ENCODE data around the gene DSG3.

Gene DSG3

GRCh38 chr18:31489311-31489710, 41.8 kb downstream of the DSG3 start:
- H3K9me2 ChIP-seq (replicated peaks; ENCODE audit: low read depth, low read length), result no peaks in the 10 kb centered on the region
- no peak overlapping the region for H3K4me2 ChIP-seq (ENCODE audit: low read depth, low read length, poor library complexity, severe bottlenecking)
- no peak overlapping the region for H3K4me3 ChIP-seq (ENCODE audit: low read length, poor library complexity, severe bottlenecking)
- no peaks in the 10 kb centered on the region for H3K9me3 ChIP-seq (ENCODE audit: insufficient read depth, low read depth, low read length)
- no peaks in the 10 kb centered on the region for H3K79me2 ChIP-seq (ENCODE audit: insufficient read depth, low read length)
- no peaks in the 10 kb centered on the region for H3F3A ChIP-seq (ENCODE audit: low read depth)
- no peaks in the 10 kb centered on the region for H4K20me1 ChIP-seq (ENCODE audit: insufficient read depth, low read length, poor library complexity, severe bottlenecking)
- TF ChIP-seq CTCF (conservative IDR thresholded peaks at IDR 0.05; ENCODE audit: low read length), result no peak
- no peak for TF ChIP-seq EZH2phosphoT487 (IDR thresholded peaks at IDR 0.05; ENCODE audit: borderline replicate concordance)
- no peaks in the 10 kb centered on the region for H3K36me3 ChIP-seq (ENCODE audit: insufficient read depth, low read length)
- H3K4me1 ChIP-seq (ENCODE audit: insufficient read depth, low read length, poor library complexity, severe bottlenecking), result no peaks in the 10 kb centered on the region
- H3K9ac ChIP-seq (ENCODE audit: low read depth, low read length, poor library complexity, severe bottlenecking), result no peak overlapping the region
- no peak overlapping the region for H2AFZ ChIP-seq (ENCODE audit: low read length)
- no peaks in the 10 kb centered on the region for H3K27me3 ChIP-seq (ENCODE audit: insufficient read depth, low read length, poor library complexity, severe bottlenecking)

- Histone ChIP-seq H3F3A (ENCODE audit: low read depth) (no peaks in the 10 kb centered on the region), H2AFZ (ENCODE audit: low read length) (no peak overlapping the region), H3K4me1 (ENCODE audit: insufficient read depth, low read length, poor library complexity, severe bottlenecking) (no peaks in the 10 kb centered on the region), H4K20me1 (ENCODE audit: insufficient read depth, low read length, poor library complexity, severe bottlenecking) (no peaks in the 10 kb centered on the region), H3K4me3 (ENCODE audit: low read length, poor library complexity, severe bottlenecking) (no peak overlapping the region), H3K79me2 (ENCODE audit: insufficient read depth, low read length) (no peaks in the 10 kb centered on the region), H3K9me2 (replicated peaks; ENCODE audit: low read depth, low read length) (no peaks in the 10 kb centered on the region), H3K27me3 (ENCODE audit: insufficient read depth, low read length, poor library complexity, severe bottlenecking) (no peaks in the 10 kb centered on the region), H3K9ac (ENCODE audit: low read depth, low read length, poor library complexity, severe bottlenecking) (no peak overlapping the region), H3K36me3 (ENCODE audit: insufficient read depth, low read length) (no peaks in the 10 kb centered on the region), H3K9me3 (ENCODE audit: insufficient read depth, low read depth, low read length) (no peaks in the 10 kb centered on the region), H3K4me2 (ENCODE audit: low read depth, low read length, poor library complexity, severe bottlenecking) (no peak overlapping the region)
- TF ChIP-seq EZH2phosphoT487 (IDR thresholded peaks at IDR 0.05; ENCODE audit: borderline replicate concordance) (no peak), CTCF (conservative IDR thresholded peaks at IDR 0.05; ENCODE audit: low read length) (no peak)
Observed at GRCh38 chr18:31490387-31490786, 42.8 kb downstream of the DSG3 start.

- no peak overlapping the region for H3K9ac ChIP-seq (ENCODE audit: low read depth, low read length, poor library complexity, severe bottlenecking)
Observed at GRCh38 chr18:31490833-31491232, 43.3 kb downstream of the DSG3 start.

More at GRCh38 chr18:31490833-31491232, 43.3 kb downstream of the DSG3 start:
- Histone ChIP-seq H3K4me2 (ENCODE audit: low read depth, low read length, poor library complexity, severe bottlenecking) (no peak overlapping the region), H4K20me1 (ENCODE audit: insufficient read depth, low read length, poor library complexity, severe bottlenecking) (no peaks in the 10 kb centered on the region), H2AFZ (ENCODE audit: low read length) (no peak overlapping the region), H3K4me1 (ENCODE audit: insufficient read depth, low read length, poor library complexity, severe bottlenecking) (no peaks in the 10 kb centered on the region), H3K27me3 (ENCODE audit: insufficient read depth, low read length, poor library complexity, severe bottlenecking) (no peaks in the 10 kb centered on the region), H3K9me2 (replicated peaks; ENCODE audit: low read depth, low read length) (no peaks in the 10 kb centered on the region), H3K79me2 (ENCODE audit: insufficient read depth, low read length) (no peaks in the 10 kb centered on the region), H3K36me3 (ENCODE audit: insufficient read depth, low read length) (no peaks in the 10 kb centered on the region), H3F3A (ENCODE audit: low read depth) (no peaks in the 10 kb centered on the region), H3K4me3 (ENCODE audit: low read length, poor library complexity, severe bottlenecking) (no peak overlapping the region), H3K9me3 (ENCODE audit: insufficient read depth, low read depth, low read length) (no peaks in the 10 kb centered on the region)
- no peak for TF ChIP-seq CTCF (conservative IDR thresholded peaks at IDR 0.05; ENCODE audit: low read length)
- TF ChIP-seq EZH2phosphoT487 (IDR thresholded peaks at IDR 0.05; ENCODE audit: borderline replicate concordance), result no peak

All from Loucy (cell line).